NT2/D1 (cell line): ENCODE data around the gene NFIA.

Experiments
- DNase-seq: peaks from one replicate; pipeline ENCODE4 v3.0.0-alpha.2; 2011; ENCODE audit warnings: low read depth, low spot score
- H3K27me3 ChIP-seq: 2 replicates; pipeline ENCODE4 v1.6.0; 2011; ENCODE audit warnings: mild to moderate bottlenecking; ENCODE audit not compliant: insufficient read length, insufficient read depth
- H3K36me3 ChIP-seq: 2 replicates; pipeline ENCODE4 v1.6.1; 2011; ENCODE audit warnings: mild to moderate bottlenecking, low read length, mixed read lengths; ENCODE audit not compliant: insufficient read depth, insufficient read length
- H3K4me1 ChIP-seq: 2 replicates; pipeline ENCODE4 v1.5.1; 2011; ENCODE audit not compliant: insufficient read depth, insufficient read length
- H3K4me3 ChIP-seq: 2 replicates; pipeline ENCODE4 v1.5.1; 2011; ENCODE audit warnings: low read depth; ENCODE audit not compliant: insufficient read length
- H3K9ac ChIP-seq: 2 replicates; pipeline ENCODE4 v1.6.0; 2011; ENCODE audit warnings: low read depth; ENCODE audit not compliant: insufficient read length
- H3K9me3 ChIP-seq: 2 replicates; pipeline ENCODE4 v1.5.1; 2011; ENCODE audit warnings: mild to moderate bottlenecking, low read length; ENCODE audit not compliant: insufficient read depth
- SUZ12 ChIP-seq: IDR thresholded peaks from 2 replicates; pipeline ENCODE4 v1.6.1; 2011; ENCODE audit not compliant: insufficient read length, insufficient read depth; ENCODE audit errors: extremely low read depth
- YY1 ChIP-seq: IDR thresholded peaks from 2 replicates; pipeline ENCODE4 v1.6.1; 2011; ENCODE audit not compliant: insufficient read length, insufficient read depth
- ZNF274 ChIP-seq: IDR thresholded peaks from 2 replicates; pipeline ENCODE4 v1.6.1; 2011; ENCODE audit warnings: mild to moderate bottlenecking, low read depth, low read length

Gene NFIA

DNA sequence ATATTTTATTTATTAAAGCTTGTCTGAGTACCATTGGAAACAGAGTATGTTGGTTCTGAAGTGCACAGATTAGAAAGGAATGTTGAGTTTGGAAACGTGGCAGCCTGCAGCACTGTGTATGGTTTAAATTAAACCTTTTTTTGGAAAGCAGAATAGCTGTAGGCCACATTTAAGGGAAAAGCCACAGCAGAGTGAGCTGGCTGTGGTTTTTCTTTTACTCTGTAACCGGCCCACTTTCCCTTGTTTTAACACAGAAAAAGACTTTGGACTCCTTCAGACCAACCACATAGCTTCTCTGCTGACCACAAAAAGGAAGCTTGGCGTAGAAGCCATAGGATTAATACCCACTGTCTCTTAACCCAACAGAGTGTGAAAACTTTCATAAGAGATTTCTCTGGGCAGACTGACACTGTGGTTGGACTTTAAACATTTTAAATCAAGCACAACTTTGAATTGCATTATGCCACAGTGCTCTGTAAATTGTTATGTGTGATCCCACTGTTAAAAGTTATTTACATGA lies 75.2 kb downstream of the NFIA start:
- Histone ChIP-seq H3K4me3 (no peak overlapping the region), H3K27me3 (no peaks in the 10 kb centered on the region), H3K9me3 (no peaks in the 10 kb centered on the region), H3K9ac (no peak overlapping the region), H3K4me1 (no peaks in the 10 kb centered on the region), H3K36me3 (no peaks in the 10 kb centered on the region)
- TF ChIP-seq SUZ12 (no peak), YY1 (no peak), ZNF274 (no peak)
- no peak for DNase-seq

DNA sequence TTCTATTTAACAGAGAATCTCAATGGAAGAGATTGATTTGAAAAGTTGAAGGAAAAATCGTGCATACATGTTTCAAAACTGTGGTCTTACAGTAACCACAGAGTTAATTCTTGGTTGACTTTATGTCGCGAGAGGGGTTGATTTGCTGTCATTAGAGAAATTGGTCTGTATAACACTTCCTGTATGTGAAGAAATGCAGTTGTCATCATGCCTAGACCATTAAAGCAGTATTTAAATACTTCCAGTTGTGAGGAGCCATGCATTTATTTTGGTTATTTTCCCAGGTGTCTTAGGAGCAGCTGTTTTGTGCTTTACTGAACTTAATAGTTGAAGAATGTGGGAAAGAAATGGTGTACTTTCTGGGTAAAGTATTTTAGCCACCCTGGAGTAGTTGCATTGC lies 76.2 kb downstream of the NFIA start:
- Histone ChIP-seq H3K27me3 (no peaks in the 10 kb centered on the region), H3K4me1 (no peaks in the 10 kb centered on the region), H3K9ac (no peak overlapping the region), H3K36me3 (no peaks in the 10 kb centered on the region), H3K9me3 (no peaks in the 10 kb centered on the region), H3K4me3 (no peak overlapping the region)
- DNase-seq = no peak
- TF ChIP-seq YY1 = no peak
- TF ChIP-seq ZNF274 = no peak
- TF ChIP-seq SUZ12 = no peak

DNA sequence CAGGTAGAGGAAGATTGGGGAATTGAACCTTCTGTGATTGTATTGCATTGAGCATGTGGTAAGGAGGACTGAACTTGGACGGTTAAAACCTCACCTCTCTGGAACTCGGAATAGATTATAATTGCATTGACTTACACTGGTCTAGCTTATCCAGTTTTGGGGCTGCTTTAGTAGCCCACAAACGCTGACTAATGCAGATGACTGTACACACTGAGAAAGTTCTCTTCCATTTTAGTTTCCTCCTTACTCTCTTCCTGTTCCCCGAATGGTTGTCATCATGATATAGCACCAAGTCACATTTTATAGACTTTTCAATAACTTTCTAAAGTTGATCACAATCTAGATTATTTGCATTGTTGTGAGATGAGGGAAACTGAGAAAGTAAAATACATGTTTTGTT lies 78.2 kb downstream of the NFIA start:
- H3K9me3 ChIP-seq = no peaks in the 10 kb centered on the region
- H3K36me3 ChIP-seq = no peaks in the 10 kb centered on the region
- H3K4me3 ChIP-seq = no peak overlapping the region
- DNase-seq = no peak
- H3K9ac ChIP-seq = no peak overlapping the region
- H3K4me1 ChIP-seq = no peaks in the 10 kb centered on the region
- no peaks in the 10 kb centered on the region for H3K27me3 ChIP-seq
- no peak for TF ChIP-seq ZNF274
- TF ChIP-seq YY1 = no peak
- no peak for TF ChIP-seq SUZ12

DNA sequence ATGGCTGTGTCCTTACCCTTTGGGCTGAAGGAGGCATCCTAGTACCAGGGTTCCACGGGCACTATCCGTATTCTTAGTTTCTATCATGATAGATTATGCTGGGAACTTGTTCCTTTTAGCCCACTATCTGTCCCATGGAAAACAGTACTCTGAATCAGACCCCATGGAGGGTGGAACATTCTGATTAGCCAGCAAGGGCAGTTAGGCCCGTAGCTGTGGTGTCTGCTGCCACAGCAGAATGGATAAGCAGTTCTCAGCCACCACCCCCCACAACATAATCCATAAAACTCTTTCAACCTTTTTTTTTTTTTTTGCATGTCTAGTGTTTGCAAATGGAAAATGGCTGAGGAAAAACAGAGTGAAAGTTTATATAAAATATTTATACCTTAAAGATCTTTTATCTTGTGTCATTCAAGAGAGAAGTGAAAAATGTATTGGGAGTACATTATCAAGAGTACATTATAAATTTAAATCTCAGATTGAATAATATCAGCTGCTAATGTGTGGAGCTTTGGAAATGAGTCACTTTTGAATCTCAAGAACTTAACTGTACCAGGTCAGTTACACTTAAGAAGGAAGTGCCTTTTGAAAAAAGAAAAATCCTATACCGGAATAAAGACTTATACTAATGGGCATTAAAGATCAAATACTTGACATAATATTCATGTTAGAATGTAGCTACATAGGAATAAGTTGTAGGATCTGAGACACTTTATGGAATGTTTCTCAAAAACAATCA lies 80.3 kb downstream of the NFIA start:
- no peaks in the 10 kb centered on the region for H3K9me3 ChIP-seq
- TF ChIP-seq SUZ12 = no peak
- TF ChIP-seq YY1 = no peak
- TF ChIP-seq ZNF274 = no peak
- H3K9ac ChIP-seq = no peak overlapping the region
- no peak overlapping the region for H3K4me3 ChIP-seq
- no peak for DNase-seq
- no peaks in the 10 kb centered on the region for H3K4me1 ChIP-seq
- H3K36me3 ChIP-seq = no peaks in the 10 kb centered on the region
- no peaks in the 10 kb centered on the region for H3K27me3 ChIP-seq

DNA sequence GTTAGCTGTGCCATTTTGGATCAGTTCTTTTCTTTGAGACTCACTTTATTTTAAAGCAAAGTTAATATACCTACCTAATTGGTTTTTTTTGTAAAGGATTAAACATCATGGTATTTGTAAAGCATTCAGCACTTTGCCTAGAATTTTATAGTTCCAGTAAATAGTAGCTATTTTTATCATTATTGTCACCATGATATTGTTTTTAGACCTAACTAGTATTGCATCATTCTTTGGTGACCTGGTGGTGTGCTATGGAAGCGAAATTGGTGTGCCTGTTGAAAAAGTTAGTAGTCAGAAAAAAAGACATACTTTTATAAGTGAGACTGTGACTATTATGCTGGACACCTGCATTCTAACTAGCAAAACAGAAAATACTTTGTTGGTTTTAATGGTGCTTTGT lies 81.0 kb downstream of the NFIA start:
- TF ChIP-seq ZNF274 = no peak
- no peak for TF ChIP-seq YY1
- TF ChIP-seq SUZ12 = no peak
- no peaks in the 10 kb centered on the region for H3K9me3 ChIP-seq
- DNase-seq = no peak
- no peaks in the 10 kb centered on the region for H3K27me3 ChIP-seq
- no peak overlapping the region for H3K4me3 ChIP-seq
- no peak overlapping the region for H3K9ac ChIP-seq
- no peaks in the 10 kb centered on the region for H3K36me3 ChIP-seq
- H3K4me1 ChIP-seq = no peaks in the 10 kb centered on the region

DNA sequence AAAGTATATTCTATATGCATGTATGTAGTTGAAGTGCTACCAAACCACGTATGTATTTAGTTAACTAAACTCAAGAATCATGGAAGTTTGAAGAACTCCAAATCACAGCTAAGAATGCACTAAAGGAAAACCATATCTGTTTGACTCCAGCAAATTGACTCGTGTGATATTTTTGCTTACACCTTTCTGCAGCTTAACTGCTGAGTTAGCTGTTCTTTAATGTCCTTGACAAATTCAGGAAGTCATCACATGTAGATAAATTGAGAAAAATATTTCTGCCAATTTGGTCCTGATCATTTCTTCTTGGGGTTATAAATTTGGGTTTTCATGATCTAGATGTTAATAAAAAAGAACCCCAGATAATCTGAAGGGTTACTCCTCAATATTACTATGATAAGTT lies 83.0 kb downstream of the NFIA start:
- H3K27me3 ChIP-seq = no peaks in the 10 kb centered on the region
- no peak overlapping the region for H3K4me3 ChIP-seq
- no peak overlapping the region for H3K9ac ChIP-seq
- no peaks in the 10 kb centered on the region for H3K9me3 ChIP-seq
- no peak for TF ChIP-seq SUZ12
- no peak for TF ChIP-seq ZNF274
- TF ChIP-seq YY1 = no peak
- no peaks in the 10 kb centered on the region for H3K4me1 ChIP-seq
- no peaks in the 10 kb centered on the region for H3K36me3 ChIP-seq
- no peak for DNase-seq

DNA sequence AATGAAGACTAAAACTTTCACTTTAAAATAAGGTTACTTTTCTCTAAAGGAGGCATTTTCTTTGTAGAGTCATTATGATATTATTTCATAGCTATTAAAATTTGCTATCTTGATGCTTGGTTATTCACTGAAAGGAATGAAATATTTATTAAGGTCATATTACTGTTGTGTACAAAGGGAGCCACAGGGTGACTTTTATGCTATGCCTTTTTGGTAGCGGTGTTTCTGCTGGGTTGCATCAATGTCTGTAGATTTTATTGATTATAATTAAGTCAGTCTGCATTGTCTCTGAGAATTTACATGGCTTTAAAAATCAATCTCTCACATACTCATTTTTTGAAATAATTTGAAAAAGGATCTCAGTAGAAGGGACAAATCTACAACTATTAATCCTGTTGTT lies 84.9 kb downstream of the NFIA start:
- DNase-seq = no peak
- Histone ChIP-seq H3K4me1 (no peaks in the 10 kb centered on the region), H3K4me3 (no peak overlapping the region), H3K36me3 (no peaks in the 10 kb centered on the region), H3K9me3 (no peaks in the 10 kb centered on the region), H3K9ac (no peak overlapping the region), H3K27me3 (no peaks in the 10 kb centered on the region)
- no peak for TF ChIP-seq YY1
- no peak for TF ChIP-seq SUZ12
- no peak for TF ChIP-seq ZNF274

DNA sequence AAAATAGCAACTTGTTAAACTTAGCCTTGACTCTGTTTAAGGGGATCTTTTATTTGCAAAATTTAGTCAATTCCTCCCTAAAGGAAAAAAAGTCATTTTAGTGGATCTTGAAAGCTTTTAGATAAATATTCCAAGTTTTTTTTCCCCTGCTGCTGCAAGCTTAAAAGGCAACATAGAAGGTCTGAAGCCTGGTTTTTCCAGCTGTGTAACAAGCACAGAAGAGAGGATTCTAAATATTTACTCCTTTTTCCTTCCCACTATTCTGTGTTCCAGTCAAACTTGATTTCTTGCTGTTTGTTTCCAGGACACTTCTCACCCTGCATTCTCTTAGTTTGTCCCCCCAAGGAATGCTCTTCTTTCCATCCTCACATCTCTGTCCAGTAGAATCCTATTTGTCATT lies 86.7 kb downstream of the NFIA start:
- TF ChIP-seq ZNF274 (no peak), SUZ12 (no peak), YY1 (no peak)
- no peak for DNase-seq
- no peak overlapping the region for H3K9ac ChIP-seq
- H3K4me3 ChIP-seq = no peak overlapping the region
- H3K27me3 ChIP-seq = no peaks in the 10 kb centered on the region
- H3K4me1 ChIP-seq = no peaks in the 10 kb centered on the region
- H3K9me3 ChIP-seq = no peaks in the 10 kb centered on the region
- no peaks in the 10 kb centered on the region for H3K36me3 ChIP-seq
